ENCODE measurements around the gene PITRM1.

Gene PITRM1

DNA sequence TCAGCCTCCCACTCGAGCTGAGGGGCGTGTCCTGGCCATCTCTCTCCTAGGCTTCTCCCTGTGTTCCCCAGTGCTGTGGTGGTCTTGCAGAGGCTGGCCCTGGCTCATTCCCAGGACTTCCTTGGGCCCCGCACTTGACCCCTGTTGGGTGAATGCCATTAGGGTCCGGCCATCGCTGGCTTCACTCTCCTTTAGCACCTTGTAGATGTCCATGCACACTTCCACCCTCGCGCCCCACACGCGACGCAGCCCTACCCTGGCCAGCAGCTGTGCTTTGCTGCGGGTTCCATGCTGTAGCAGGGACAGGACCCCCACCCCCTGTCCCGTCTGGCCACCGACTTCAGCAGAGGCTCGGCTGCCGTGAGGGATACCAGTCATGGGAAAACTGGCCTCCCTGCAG is 46.3 kb downstream of the PITRM1 start:
- Mint-ChIP-seq H3K9me3 (no peaks in the 10 kb centered on the region), H3K27me3 (ENCODE audit: low read depth, poor library complexity) (peaks cover 5% of the 10 kb centered on the region)

DNA sequence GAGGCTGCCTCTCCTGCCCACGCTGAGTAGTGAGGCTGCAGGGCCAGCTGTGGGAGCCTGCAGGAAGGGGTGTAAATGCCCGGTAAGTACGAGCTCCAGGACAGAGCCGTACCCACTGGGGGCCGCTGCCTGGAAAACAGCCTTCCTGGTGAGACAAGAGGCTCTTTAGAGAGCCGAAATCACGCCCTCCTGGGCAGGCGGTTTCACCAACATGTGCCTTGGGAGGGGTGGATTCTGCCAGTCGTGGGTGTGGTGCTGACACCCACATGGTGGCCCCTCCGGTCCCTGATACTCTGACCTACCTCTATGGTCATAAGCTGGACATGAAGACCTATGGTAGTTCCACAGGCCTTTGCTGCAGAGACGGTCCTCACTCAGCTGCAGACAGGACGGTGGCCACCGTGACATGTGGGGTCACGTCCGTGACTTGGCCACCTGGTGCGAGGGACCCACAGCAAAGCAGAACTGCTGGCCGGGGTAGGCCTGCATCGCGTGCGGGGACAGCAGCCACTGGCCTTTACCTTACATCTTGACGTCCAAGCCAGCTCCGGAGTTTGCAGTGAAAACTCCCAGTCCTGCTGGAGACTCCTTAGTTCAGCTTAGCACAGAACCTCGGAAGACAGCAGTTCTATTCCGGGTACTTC is 46.9 kb downstream of the PITRM1 start:
- TF ChIP-seq, protein P1, sequence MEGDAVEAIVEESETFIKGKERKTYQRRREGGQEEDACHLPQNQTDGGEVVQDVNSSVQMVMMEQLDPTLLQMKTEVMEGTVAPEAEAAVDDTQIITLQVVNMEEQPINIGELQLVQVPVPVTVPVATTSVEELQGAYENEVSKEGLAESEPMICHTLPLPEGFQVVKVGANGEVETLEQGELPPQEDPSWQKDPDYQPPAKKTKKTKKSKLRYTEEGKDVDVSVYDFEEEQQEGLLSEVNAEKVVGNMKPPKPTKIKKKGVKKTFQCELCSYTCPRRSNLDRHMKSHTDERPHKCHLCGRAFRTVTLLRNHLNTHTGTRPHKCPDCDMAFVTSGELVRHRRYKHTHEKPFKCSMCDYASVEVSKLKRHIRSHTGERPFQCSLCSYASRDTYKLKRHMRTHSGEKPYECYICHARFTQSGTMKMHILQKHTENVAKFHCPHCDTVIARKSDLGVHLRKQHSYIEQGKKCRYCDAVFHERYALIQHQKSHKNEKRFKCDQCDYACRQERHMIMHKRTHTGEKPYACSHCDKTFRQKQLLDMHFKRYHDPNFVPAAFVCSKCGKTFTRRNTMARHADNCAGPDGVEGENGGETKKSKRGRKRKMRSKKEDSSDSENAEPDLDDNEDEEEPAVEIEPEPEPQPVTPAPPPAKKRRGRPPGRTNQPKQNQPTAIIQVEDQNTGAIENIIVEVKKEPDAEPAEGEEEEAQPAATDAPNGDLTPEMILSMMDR (IDR thresholded peaks at IDR 0.05) = no peak
- Mint-ChIP-seq H3K27me3 (ENCODE audit: low read depth, poor library complexity) (peaks cover 5% of the 10 kb centered on the region), H3K36me3 (ENCODE audit: low read depth) (peaks cover 36% of the 10 kb centered on the region), H3K27ac (no peak overlapping the region), H3K4me3 (no peak overlapping the region), H3K4me1 (peaks cover 47% of the 10 kb centered on the region), H3K9me3 (no peaks in the 10 kb centered on the region)
- DNase-seq = no peak

More for the DNA sequence above, 46.3 kb downstream of the PITRM1 start:
- peaks cover 43% of the 10 kb centered on the region for H3K4me1 Mint-ChIP-seq
- H3K4me3 Mint-ChIP-seq = no peak overlapping the region
- DNase-seq = no peak
- no peak overlapping the region for H3K27ac Mint-ChIP-seq
- peaks cover 37% of the 10 kb centered on the region for H3K36me3 Mint-ChIP-seq (ENCODE audit: low read depth)
- TF ChIP-seq, protein P1 (IDR thresholded peaks at IDR 0.05) = no peak

DNA sequence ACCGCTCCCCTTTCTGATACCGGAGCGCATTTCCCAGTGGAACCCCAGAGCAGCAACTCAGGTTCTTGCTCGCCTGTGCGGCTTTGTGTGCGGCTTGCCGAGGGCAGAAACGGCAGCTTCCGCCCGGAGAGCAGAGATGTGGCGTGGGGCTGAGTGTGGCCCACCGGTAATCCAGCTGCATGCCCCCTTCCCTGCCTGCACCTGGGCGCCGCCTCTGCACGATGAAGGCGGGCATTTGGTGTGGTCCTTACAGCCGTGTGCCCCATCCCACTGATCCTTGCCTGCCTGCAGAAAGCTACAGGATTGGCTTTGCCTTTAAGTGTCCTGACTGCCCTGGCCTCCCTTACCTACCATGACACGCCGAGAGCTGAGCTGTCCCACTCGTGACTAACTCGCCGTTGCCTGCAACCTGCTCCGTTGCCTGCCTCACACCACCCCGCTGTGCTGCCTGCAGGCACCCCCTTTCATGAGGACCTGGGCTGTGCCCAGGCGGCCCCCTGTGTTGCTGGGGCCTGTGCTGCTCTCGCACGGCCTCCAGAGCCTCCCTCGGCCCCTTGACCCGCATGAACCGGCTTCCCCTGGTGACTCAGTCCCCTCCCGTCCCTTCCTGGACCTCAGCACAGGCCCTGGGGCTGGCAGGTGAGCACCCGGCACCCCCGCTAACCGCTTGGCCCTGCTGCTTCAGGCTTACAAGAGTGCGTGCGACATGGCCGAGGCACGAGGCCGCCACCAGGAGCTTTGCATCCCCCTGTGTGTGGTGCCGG is 48.0 kb downstream of the PITRM1 start:
- Mint-ChIP-seq H3K27me3 (ENCODE audit: low read depth, poor library complexity) (peaks cover 5% of the 10 kb centered on the region), H3K4me3 (no peak overlapping the region), H3K36me3 (ENCODE audit: low read depth) (peaks cover 32% of the 10 kb centered on the region)

DNA sequence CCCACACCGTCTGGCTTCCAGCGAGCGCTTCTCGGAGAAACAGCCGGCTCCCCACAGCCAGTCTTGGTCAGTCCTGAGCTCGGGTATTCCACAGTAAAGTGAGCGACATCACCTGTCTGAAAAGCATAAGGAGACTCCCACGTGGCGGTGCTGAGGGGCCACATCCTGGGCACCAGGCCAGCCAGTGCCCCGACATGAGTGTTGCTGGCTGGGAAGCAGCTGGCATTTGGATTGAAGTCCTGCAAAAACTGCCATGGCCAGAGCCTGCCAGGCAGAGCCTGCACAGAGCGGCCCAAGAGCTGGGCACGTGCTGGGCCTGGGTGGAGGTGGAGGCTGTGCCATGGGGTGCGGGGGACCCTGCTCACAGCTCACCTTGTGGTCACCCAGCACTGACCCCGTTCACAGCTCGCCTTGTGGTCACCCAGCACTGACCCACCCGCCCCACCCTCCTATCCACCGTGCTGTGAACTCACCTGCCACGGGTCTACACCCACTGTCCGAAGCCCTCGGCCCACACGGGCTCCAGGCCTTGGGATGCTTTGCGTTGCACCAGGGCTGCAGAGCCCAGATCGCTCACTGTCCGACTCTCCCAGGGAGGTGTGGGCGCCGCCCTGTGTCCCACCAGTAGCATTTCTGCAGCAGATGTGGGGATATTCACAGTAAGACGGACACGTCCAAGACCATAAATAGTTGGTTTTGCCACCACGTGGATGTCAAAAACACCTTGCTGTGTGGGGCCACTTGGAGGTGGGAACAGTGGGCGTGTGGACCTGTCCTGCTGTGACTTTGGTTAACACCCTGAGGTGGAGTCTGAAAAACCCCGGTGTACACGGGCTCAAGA is 48.8 kb downstream of the PITRM1 start:
- peaks cover 47% of the 10 kb centered on the region for H3K4me1 Mint-ChIP-seq
- no peaks in the 10 kb centered on the region for H3K27me3 Mint-ChIP-seq (ENCODE audit: low read depth, poor library complexity)
- no peak overlapping the region for H3K27ac Mint-ChIP-seq
- H3K4me3 Mint-ChIP-seq = no peak overlapping the region
- H3K36me3 Mint-ChIP-seq (ENCODE audit: low read depth) = peaks cover 29% of the 10 kb centered on the region
- no peaks in the 10 kb centered on the region for H3K9me3 Mint-ChIP-seq
- no peak for DNase-seq
- TF ChIP-seq, protein P1 (IDR thresholded peaks at IDR 0.05) = no peak

More for the DNA sequence above, 48.0 kb downstream of the PITRM1 start:
- TF ChIP-seq, protein P1 (IDR thresholded peaks at IDR 0.05) = no peak
- no peak overlapping the region for H3K27ac Mint-ChIP-seq
- no peak for DNase-seq
- H3K9me3 Mint-ChIP-seq = no peaks in the 10 kb centered on the region
- peaks cover 47% of the 10 kb centered on the region for H3K4me1 Mint-ChIP-seq

DNA sequence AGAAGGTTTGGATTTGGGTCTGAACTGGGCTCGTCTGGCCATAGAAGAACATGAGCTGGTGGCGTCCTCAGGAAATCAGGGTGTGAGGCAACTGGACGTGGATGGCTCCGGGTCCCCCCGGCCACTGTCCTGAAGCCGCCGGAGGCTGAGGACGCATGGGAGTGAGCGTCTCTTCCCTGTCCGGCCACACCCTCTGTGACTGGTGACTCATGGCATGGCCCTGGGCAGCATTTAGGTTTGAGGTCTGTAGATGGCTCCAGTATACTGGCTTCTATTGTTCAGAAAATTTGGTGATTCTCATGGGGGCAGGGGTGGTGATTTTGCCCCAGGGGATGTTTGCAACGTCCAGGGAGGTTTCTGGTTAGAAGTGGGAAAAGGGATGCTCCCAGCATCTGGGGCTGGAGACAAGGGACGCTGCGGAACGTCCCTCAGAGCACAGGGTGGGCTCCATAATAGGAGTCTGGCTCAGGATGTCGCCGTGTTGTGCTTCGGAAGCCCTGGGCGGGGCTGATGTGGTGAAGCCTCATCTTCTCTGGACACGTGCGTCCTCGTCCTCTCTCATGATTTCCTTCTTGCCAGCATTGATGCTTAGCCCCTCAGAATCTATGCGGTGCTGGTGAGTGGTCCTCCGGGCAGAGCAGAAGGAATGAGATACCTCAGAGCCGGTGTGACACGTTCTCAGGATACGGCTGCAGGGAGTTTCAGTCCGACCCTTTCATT is 49.9 kb downstream of the PITRM1 start:
- TF ChIP-seq, protein P1 (IDR thresholded peaks at IDR 0.05) = no peak
- no peak for DNase-seq
- Mint-ChIP-seq H3K4me3 (no peak overlapping the region), H3K27me3 (ENCODE audit: low read depth, poor library complexity) (no peaks in the 10 kb centered on the region), H3K36me3 (ENCODE audit: low read depth) (peaks cover 31% of the 10 kb centered on the region), H3K4me1 (peaks cover 38% of the 10 kb centered on the region), H3K9me3 (no peaks in the 10 kb centered on the region), H3K27ac (no peak overlapping the region)

All from nephron progenitor cell (in vitro differentiated cells).